ENCODE results near the gene ZRANB2.

DNA sequence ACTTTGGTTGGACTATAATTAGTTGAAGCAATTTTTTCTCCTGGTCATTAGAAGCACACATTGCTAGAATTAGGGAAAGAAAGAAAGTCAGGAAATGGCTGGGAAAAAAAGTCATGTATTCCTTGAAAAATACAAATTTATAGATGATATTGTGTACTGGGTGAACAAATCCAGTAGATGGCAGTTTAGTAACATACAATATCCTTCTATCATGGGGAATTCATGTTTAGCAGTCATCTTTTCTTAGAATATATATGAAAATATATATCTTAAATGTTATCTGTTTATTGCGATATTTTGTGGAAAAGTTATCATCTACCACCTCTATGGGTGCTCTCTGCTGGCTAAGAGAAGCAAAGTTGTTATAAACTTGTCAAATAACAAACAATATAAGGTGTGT, 13.1 kb upstream of the ZRANB2 start:
- TF ChIP-seq YY1 (IDR thresholded peaks at IDR 0.05; ENCODE audit: insufficient read depth, insufficient read length) (no peak), ZNF274 (IDR thresholded peaks at IDR 0.05; ENCODE audit: low read depth, low read length) (no peak), SUZ12 (IDR thresholded peaks at IDR 0.05; ENCODE audit: extremely low read depth, insufficient read depth, insufficient read length) (no peak)

Measured in NT2/D1 (cell line).